ENCODE measurements around the gene BLOC1S2. TPM values are rescaled to one million over a fixed set of nuclear protein-coding genes. Genes with fewer than 3 reads are reported as not detected.
"Not testable (repeated sequence)": the region's sequence is repeated elsewhere in the genome, so short reads cannot be mapped to it uniquely, and the experiment has no call there.

The BLOC1S2 gene
- polyA plus RNA-seq, 1 donor from 2014 or later = 299 TPM

GRCh38 chr10:100282907-100283306, 3.6 kb downstream of the BLOC1S2 start:
- H2AFZ ChIP-seq (ENCODE audit: low read depth, low read length) = no peak overlapping the region
- no peaks in the 10 kb centered on the region for H3K9me2 ChIP-seq (ENCODE audit: insufficient read depth, low read length)
- H3K36me3 ChIP-seq (ENCODE audit: insufficient read depth, low read length) = no peaks in the 10 kb centered on the region
- H3K4me2 ChIP-seq (ENCODE audit: low read length) = no peak overlapping the region
- no peak overlapping the region for H3K27ac ChIP-seq (ENCODE audit: low read length)
- H4K20me1 ChIP-seq (ENCODE audit: insufficient read depth) = no peaks in the 10 kb centered on the region
- no peaks in the 10 kb centered on the region for H3K27me3 ChIP-seq (ENCODE audit: insufficient read depth, low read depth, low read length)
- H3K4me3 ChIP-seq (ENCODE audit: low read length) = peak overlapping the region; percentile 6
- TF ChIP-seq TAF1 (IDR thresholded peaks at IDR 0.05; ENCODE audit: low read depth) (no peak), REST (IDR thresholded peaks at IDR 0.05; ENCODE audit: borderline replicate concordance) (no peak)
- no peaks in the 10 kb centered on the region for H3K9me3 ChIP-seq (ENCODE audit: low read length)
- H3F3A ChIP-seq (ENCODE audit: insufficient read depth, low read length, poor library complexity, severe bottlenecking) = no peaks in the 10 kb centered on the region
- peaks cover 50% of the 10 kb centered on the region for H3K79me2 ChIP-seq (replicated peaks; ENCODE audit: insufficient read depth, low read length)
- no peak overlapping the region for H3K9ac ChIP-seq (ENCODE audit: low read length)

GRCh38 chr10:100276971-100277370, 9.5 kb downstream of the BLOC1S2 start:
- H3K79me2 ChIP-seq (replicated peaks; ENCODE audit: insufficient read depth, low read length) = peaks cover 11% of the 10 kb centered on the region
- H3K27me3 ChIP-seq (ENCODE audit: insufficient read depth, low read depth, low read length); H3K9me2 ChIP-seq (ENCODE audit: insufficient read depth, low read length): not testable (repeated sequence)

GRCh38 chr10:100267239-100268104, 19.0 kb downstream of the BLOC1S2 start, which contains the start of gene CWF19L1:
Gene CWF19L1 (minus strand): TSS chr10:100267638. CDS start chr10:100267593, 45 bp downstream.
- H3K27ac ChIP-seq (ENCODE audit: low read length) = peak within 1 kb of the TSS; percentile 77

More at GRCh38 chr10:100276971-100277370, 9.5 kb downstream of the BLOC1S2 start:
- H3F3A ChIP-seq (ENCODE audit: insufficient read depth, low read length, poor library complexity, severe bottlenecking); H3K9ac ChIP-seq (ENCODE audit: low read length); H3K4me2 ChIP-seq (ENCODE audit: low read length); H3K4me3 ChIP-seq (ENCODE audit: low read length); H4K20me1 ChIP-seq (ENCODE audit: insufficient read depth); H3K27ac ChIP-seq (ENCODE audit: low read length); H3K9me3 ChIP-seq (ENCODE audit: low read length); H2AFZ ChIP-seq (ENCODE audit: low read depth, low read length); H3K36me3 ChIP-seq (ENCODE audit: insufficient read depth, low read length): not testable (repeated sequence)

More at GRCh38 chr10:100267239-100268104, 19.0 kb downstream of the BLOC1S2 start, which contains the start of gene CWF19L1:
- peak within 1 kb of the TSS; percentile 72 for H3K4me2 ChIP-seq (ENCODE audit: low read length)
- H3K4me3 ChIP-seq (ENCODE audit: low read length) = peak within 1 kb of the TSS; percentile 91
- peak within 1 kb of the TSS; percentile 94 for H2AFZ ChIP-seq (ENCODE audit: low read depth, low read length)
- no peaks in the 10 kb centered on the region for H4K20me1 ChIP-seq (ENCODE audit: insufficient read depth)
- H3K9ac ChIP-seq (ENCODE audit: low read length) = peak within 1 kb of the TSS; percentile 81
- no peaks in the 10 kb centered on the region for H3F3A ChIP-seq (ENCODE audit: insufficient read depth, low read length, poor library complexity, severe bottlenecking)
- no peaks in the 10 kb centered on the region for H3K9me3 ChIP-seq (ENCODE audit: low read length)
- H3K36me3 ChIP-seq (ENCODE audit: insufficient read depth, low read length) = no peaks in the 10 kb centered on the region
- peaks cover 16% of the 10 kb centered on the region for H3K79me2 ChIP-seq (replicated peaks; ENCODE audit: insufficient read depth, low read length)
- no peaks in the 10 kb centered on the region for H3K27me3 ChIP-seq (ENCODE audit: insufficient read depth, low read depth, low read length)
- TF ChIP-seq CTCF (IDR thresholded peaks at IDR 0.05; ENCODE audit: poor library complexity, severe bottlenecking) = no peak
- peak; percentile 91 for TF ChIP-seq POLR2AphosphoS5 (IDR thresholded peaks at IDR 0.05)
- TF ChIP-seq EP300 (conservative IDR thresholded peaks at IDR 0.05; ENCODE audit: poor library complexity, severe bottlenecking) = peak; percentile 58
- peak; percentile 37 for TF ChIP-seq TAF1 (IDR thresholded peaks at IDR 0.05; ENCODE audit: low read depth)
- TF ChIP-seq EZH2 (IDR thresholded peaks at IDR 0.05; ENCODE audit: borderline replicate concordance, insufficient read depth, low read length, poor library complexity, severe bottlenecking) = no peak
- peak; percentile 92 for TF ChIP-seq REST (IDR thresholded peaks at IDR 0.05; ENCODE audit: borderline replicate concordance)
- TF ChIP-seq SMC3 (conservative IDR thresholded peaks at IDR 0.05; ENCODE audit: poor library complexity) = peak; percentile 27
- TF ChIP-seq RAD21 (conservative IDR thresholded peaks at IDR 0.05) = no peak
- peak; percentile 85 for TF ChIP-seq MXI1 (conservative IDR thresholded peaks at IDR 0.05; ENCODE audit: poor library complexity, severe bottlenecking)
- no peaks in the 10 kb centered on the region for H3K9me2 ChIP-seq (ENCODE audit: insufficient read depth, low read length)

Measured in neural cell (in vitro differentiated cells).